ENCODE results near the gene SYNE3.

DNA sequence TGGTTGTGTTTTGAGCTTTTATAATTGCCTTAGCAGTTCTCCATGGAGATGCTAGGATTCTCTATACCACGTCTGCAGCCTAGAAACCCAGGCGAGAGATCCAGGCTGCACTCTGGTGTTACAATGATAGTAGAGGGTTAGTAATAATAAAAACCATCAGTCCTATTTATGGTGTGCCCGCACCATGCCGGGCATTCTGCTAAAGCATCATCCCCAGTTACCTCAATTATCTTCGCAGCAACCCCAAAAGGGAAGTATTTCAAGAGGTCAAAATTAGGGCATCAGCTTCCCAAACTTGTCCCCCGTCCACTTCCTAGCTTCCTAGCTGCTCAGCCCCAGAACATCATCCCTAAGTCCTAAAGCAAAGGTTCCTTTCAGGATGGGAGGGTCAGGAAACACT, 3.2 kb downstream of the SYNE3 start:
- TF ChIP-seq, protein P1, sequence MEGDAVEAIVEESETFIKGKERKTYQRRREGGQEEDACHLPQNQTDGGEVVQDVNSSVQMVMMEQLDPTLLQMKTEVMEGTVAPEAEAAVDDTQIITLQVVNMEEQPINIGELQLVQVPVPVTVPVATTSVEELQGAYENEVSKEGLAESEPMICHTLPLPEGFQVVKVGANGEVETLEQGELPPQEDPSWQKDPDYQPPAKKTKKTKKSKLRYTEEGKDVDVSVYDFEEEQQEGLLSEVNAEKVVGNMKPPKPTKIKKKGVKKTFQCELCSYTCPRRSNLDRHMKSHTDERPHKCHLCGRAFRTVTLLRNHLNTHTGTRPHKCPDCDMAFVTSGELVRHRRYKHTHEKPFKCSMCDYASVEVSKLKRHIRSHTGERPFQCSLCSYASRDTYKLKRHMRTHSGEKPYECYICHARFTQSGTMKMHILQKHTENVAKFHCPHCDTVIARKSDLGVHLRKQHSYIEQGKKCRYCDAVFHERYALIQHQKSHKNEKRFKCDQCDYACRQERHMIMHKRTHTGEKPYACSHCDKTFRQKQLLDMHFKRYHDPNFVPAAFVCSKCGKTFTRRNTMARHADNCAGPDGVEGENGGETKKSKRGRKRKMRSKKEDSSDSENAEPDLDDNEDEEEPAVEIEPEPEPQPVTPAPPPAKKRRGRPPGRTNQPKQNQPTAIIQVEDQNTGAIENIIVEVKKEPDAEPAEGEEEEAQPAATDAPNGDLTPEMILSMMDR (IDR thresholded peaks at IDR 0.05; ENCODE audit: insufficient read depth, low read length) = no peak
- TF ChIP-seq, protein P2, sequence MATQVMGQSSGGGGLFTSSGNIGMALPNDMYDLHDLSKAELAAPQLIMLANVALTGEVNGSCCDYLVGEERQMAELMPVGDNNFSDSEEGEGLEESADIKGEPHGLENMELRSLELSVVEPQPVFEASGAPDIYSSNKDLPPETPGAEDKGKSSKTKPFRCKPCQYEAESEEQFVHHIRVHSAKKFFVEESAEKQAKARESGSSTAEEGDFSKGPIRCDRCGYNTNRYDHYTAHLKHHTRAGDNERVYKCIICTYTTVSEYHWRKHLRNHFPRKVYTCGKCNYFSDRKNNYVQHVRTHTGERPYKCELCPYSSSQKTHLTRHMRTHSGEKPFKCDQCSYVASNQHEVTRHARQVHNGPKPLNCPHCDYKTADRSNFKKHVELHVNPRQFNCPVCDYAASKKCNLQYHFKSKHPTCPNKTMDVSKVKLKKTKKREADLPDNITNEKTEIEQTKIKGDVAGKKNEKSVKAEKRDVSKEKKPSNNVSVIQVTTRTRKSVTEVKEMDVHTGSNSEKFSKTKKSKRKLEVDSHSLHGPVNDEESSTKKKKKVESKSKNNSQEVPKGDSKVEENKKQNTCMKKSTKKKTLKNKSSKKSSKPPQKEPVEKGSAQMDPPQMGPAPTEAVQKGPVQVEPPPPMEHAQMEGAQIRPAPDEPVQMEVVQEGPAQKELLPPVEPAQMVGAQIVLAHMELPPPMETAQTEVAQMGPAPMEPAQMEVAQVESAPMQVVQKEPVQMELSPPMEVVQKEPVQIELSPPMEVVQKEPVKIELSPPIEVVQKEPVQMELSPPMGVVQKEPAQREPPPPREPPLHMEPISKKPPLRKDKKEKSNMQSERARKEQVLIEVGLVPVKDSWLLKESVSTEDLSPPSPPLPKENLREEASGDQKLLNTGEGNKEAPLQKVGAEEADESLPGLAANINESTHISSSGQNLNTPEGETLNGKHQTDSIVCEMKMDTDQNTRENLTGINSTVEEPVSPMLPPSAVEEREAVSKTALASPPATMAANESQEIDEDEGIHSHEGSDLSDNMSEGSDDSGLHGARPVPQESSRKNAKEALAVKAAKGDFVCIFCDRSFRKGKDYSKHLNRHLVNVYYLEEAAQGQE (IDR thresholded peaks at IDR 0.05; ENCODE audit: insufficient replicate concordance, low read depth) = no peak

Data from HL-60 (cell line).